ENCODE measurements around the gene CA10.

Gene CA10

GRCh38 chr17:51748749-51749604 lies 409.5 kb downstream of the CA10 start:
- Histone ChIP-seq H3K9me3 (ENCODE audit: insufficient read depth, low read length) (no peaks in the 10 kb centered on the region), H3K9ac (ENCODE audit: insufficient read length, low read depth) (no peak overlapping the region), H3K27me3 (ENCODE audit: insufficient read depth, insufficient read length) (no peaks in the 10 kb centered on the region), H3K36me3 (ENCODE audit: insufficient read depth, insufficient read length, low read length) (no peaks in the 10 kb centered on the region), H3K4me1 (ENCODE audit: insufficient read depth, insufficient read length) (no peaks in the 10 kb centered on the region), H3K4me3 (ENCODE audit: insufficient read length, low read depth) (no peak overlapping the region)
- DNase-seq (ENCODE audit: low read depth, low spot score): no peak
- TF ChIP-seq SUZ12 (IDR thresholded peaks at IDR 0.05; ENCODE audit: extremely low read depth, insufficient read depth, insufficient read length) (no peak), YY1 (IDR thresholded peaks at IDR 0.05; ENCODE audit: insufficient read depth, insufficient read length) (no peak)

GRCh38 chr17:51746421-51746820 lies 412.1 kb downstream of the CA10 start:
- Histone ChIP-seq H3K9ac (ENCODE audit: insufficient read length, low read depth) (no peak overlapping the region), H3K4me1 (ENCODE audit: insufficient read depth, insufficient read length) (no peaks in the 10 kb centered on the region), H3K9me3 (ENCODE audit: insufficient read depth, low read length) (no peaks in the 10 kb centered on the region), H3K27me3 (ENCODE audit: insufficient read depth, insufficient read length) (no peaks in the 10 kb centered on the region), H3K36me3 (ENCODE audit: insufficient read depth, insufficient read length, low read length) (no peaks in the 10 kb centered on the region), H3K4me3 (ENCODE audit: insufficient read length, low read depth) (no peak overlapping the region)
- TF ChIP-seq YY1 (IDR thresholded peaks at IDR 0.05; ENCODE audit: insufficient read depth, insufficient read length) (no peak), ZNF274 (IDR thresholded peaks at IDR 0.05; ENCODE audit: low read depth, low read length) (no peak), SUZ12 (IDR thresholded peaks at IDR 0.05; ENCODE audit: extremely low read depth, insufficient read depth, insufficient read length) (no peak)
- DNase-seq (ENCODE audit: low read depth, low spot score): no peak

GRCh38 chr17:51745993-51746392 lies 412.5 kb downstream of the CA10 start:
- no peak for TF ChIP-seq ZNF274 (IDR thresholded peaks at IDR 0.05; ENCODE audit: low read depth, low read length)
- TF ChIP-seq SUZ12 (IDR thresholded peaks at IDR 0.05; ENCODE audit: extremely low read depth, insufficient read depth, insufficient read length): no peak
- no peak for TF ChIP-seq YY1 (IDR thresholded peaks at IDR 0.05; ENCODE audit: insufficient read depth, insufficient read length)
- Histone ChIP-seq H3K9me3 (ENCODE audit: insufficient read depth, low read length) (no peaks in the 10 kb centered on the region), H3K4me3 (ENCODE audit: insufficient read length, low read depth) (no peak overlapping the region), H3K27me3 (ENCODE audit: insufficient read depth, insufficient read length) (no peaks in the 10 kb centered on the region), H3K36me3 (ENCODE audit: insufficient read depth, insufficient read length, low read length) (no peaks in the 10 kb centered on the region), H3K9ac (ENCODE audit: insufficient read length, low read depth) (no peak overlapping the region), H3K4me1 (ENCODE audit: insufficient read depth, insufficient read length) (no peaks in the 10 kb centered on the region)
- no peak for DNase-seq (ENCODE audit: low read depth, low spot score)

GRCh38 chr17:51743477-51743876 lies 415.0 kb downstream of the CA10 start:
- Histone ChIP-seq H3K27me3 (ENCODE audit: insufficient read depth, insufficient read length) (no peaks in the 10 kb centered on the region), H3K9ac (ENCODE audit: insufficient read length, low read depth) (no peak overlapping the region), H3K4me1 (ENCODE audit: insufficient read depth, insufficient read length) (no peaks in the 10 kb centered on the region), H3K4me3 (ENCODE audit: insufficient read length, low read depth) (no peak overlapping the region), H3K36me3 (ENCODE audit: insufficient read depth, insufficient read length, low read length) (no peaks in the 10 kb centered on the region), H3K9me3 (ENCODE audit: insufficient read depth, low read length) (no peaks in the 10 kb centered on the region)
- DNase-seq (ENCODE audit: low read depth, low spot score): no peak
- TF ChIP-seq SUZ12 (IDR thresholded peaks at IDR 0.05; ENCODE audit: extremely low read depth, insufficient read depth, insufficient read length) (no peak), ZNF274 (IDR thresholded peaks at IDR 0.05; ENCODE audit: low read depth, low read length) (no peak), YY1 (IDR thresholded peaks at IDR 0.05; ENCODE audit: insufficient read depth, insufficient read length) (no peak)

- H3K9me3 ChIP-seq (ENCODE audit: insufficient read depth, low read length): no peaks in the 10 kb centered on the region
- no peaks in the 10 kb centered on the region for H3K27me3 ChIP-seq (ENCODE audit: insufficient read depth, insufficient read length)
- no peak overlapping the region for H3K4me3 ChIP-seq (ENCODE audit: insufficient read length, low read depth)
- no peaks in the 10 kb centered on the region for H3K4me1 ChIP-seq (ENCODE audit: insufficient read depth, insufficient read length)
- H3K36me3 ChIP-seq (ENCODE audit: insufficient read depth, insufficient read length, low read length): no peaks in the 10 kb centered on the region
- TF ChIP-seq SUZ12 (IDR thresholded peaks at IDR 0.05; ENCODE audit: extremely low read depth, insufficient read depth, insufficient read length) (no peak), ZNF274 (IDR thresholded peaks at IDR 0.05; ENCODE audit: low read depth, low read length) (no peak), YY1 (IDR thresholded peaks at IDR 0.05; ENCODE audit: insufficient read depth, insufficient read length) (no peak)
- no peak overlapping the region for H3K9ac ChIP-seq (ENCODE audit: insufficient read length, low read depth)
- DNase-seq (ENCODE audit: low read depth, low spot score): no peak
Measured at GRCh38 chr17:51742571-51742970, 415.9 kb downstream of the CA10 start.

- DNase-seq (ENCODE audit: low read depth, low spot score): no peak
- Histone ChIP-seq H3K27me3 (ENCODE audit: insufficient read depth, insufficient read length) (no peaks in the 10 kb centered on the region), H3K36me3 (ENCODE audit: insufficient read depth, insufficient read length, low read length) (no peaks in the 10 kb centered on the region), H3K4me1 (ENCODE audit: insufficient read depth, insufficient read length) (no peaks in the 10 kb centered on the region), H3K9ac (ENCODE audit: insufficient read length, low read depth) (no peak overlapping the region), H3K9me3 (ENCODE audit: insufficient read depth, low read length) (no peaks in the 10 kb centered on the region), H3K4me3 (ENCODE audit: insufficient read length, low read depth) (no peak overlapping the region)
- TF ChIP-seq ZNF274 (IDR thresholded peaks at IDR 0.05; ENCODE audit: low read depth, low read length): no peak
- TF ChIP-seq YY1 (IDR thresholded peaks at IDR 0.05; ENCODE audit: insufficient read depth, insufficient read length): no peak
- TF ChIP-seq SUZ12 (IDR thresholded peaks at IDR 0.05; ENCODE audit: extremely low read depth, insufficient read depth, insufficient read length): no peak
Measured at GRCh38 chr17:51741458-51741857, 417.1 kb downstream of the CA10 start.

GRCh38 chr17:51740531-51740930 lies 418.0 kb downstream of the CA10 start:
- Histone ChIP-seq H3K4me3 (ENCODE audit: insufficient read length, low read depth) (no peak overlapping the region), H3K4me1 (ENCODE audit: insufficient read depth, insufficient read length) (no peaks in the 10 kb centered on the region), H3K9me3 (ENCODE audit: insufficient read depth, low read length) (no peaks in the 10 kb centered on the region), H3K27me3 (ENCODE audit: insufficient read depth, insufficient read length) (no peaks in the 10 kb centered on the region), H3K36me3 (ENCODE audit: insufficient read depth, insufficient read length, low read length) (no peaks in the 10 kb centered on the region), H3K9ac (ENCODE audit: insufficient read length, low read depth) (no peak overlapping the region)
- no peak for DNase-seq (ENCODE audit: low read depth, low spot score)
- TF ChIP-seq SUZ12 (IDR thresholded peaks at IDR 0.05; ENCODE audit: extremely low read depth, insufficient read depth, insufficient read length) (no peak), YY1 (IDR thresholded peaks at IDR 0.05; ENCODE audit: insufficient read depth, insufficient read length) (no peak), ZNF274 (IDR thresholded peaks at IDR 0.05; ENCODE audit: low read depth, low read length) (no peak)
